Smooth muscle cell (in vitro differentiated cells): Measurements from ENCODE around the gene RAD51B. TPM values are rescaled to one million over a fixed set of nuclear protein-coding genes. Genes with fewer than 3 reads are reported as not detected.

Source experiments
- DNase-seq: peaks from one replicate; lab custom pipeline; 2025; ENCODE audit not compliant: unreplicated experiment; lab: John Stamatoyannopoulos, UW
- H2AFZ ChIP-seq: fragments of 200-600 bp; sonication (generic); 2 replicates; pipeline ENCODE4 v1.6.0; 2016; ENCODE audit warnings: antibody characterized with exemption, low read depth, mild to moderate bottlenecking
- H3F3A ChIP-seq: fragments of 200-600 bp; sonication (generic); 2 replicates; pipeline ENCODE4 v1.6.0; 2017; ENCODE audit warnings: antibody characterized with exemption, low read depth
- H3K27ac ChIP-seq: fragments of 200-600 bp; sonication (generic); 2 replicates; pipeline ENCODE4 v1.5.1; 2016; ENCODE audit warnings: low read depth, mild to moderate bottlenecking
- H3K27me3 ChIP-seq: fragments of 200-600 bp; sonication (generic); 2 replicates; pipeline ENCODE4 v1.6.1; 2016; ENCODE audit warnings: low read depth, mild to moderate bottlenecking
- H3K36me3 ChIP-seq: fragments of 200-600 bp; sonication (generic); 2 replicates; pipeline ENCODE4 v1.5.1; 2016; ENCODE audit warnings: low read depth
- H3K4me1 ChIP-seq: fragments of 200-600 bp; sonication (generic); 2 replicates; pipeline ENCODE4 v1.5.1; 2016; ENCODE audit warnings: low read depth
- H3K4me2 ChIP-seq: fragments of 200-600 bp; sonication (generic); 2 replicates; pipeline ENCODE4 v1.6.0; 2016; ENCODE audit warnings: mild to moderate bottlenecking
- H3K4me3 ChIP-seq: fragments of 200-600 bp; sonication (generic); 2 replicates; pipeline ENCODE4 v1.5.1; 2016; ENCODE audit warnings: mild to moderate bottlenecking
- H3K79me2 ChIP-seq: fragments of 200-600 bp; sonication (generic); 2 replicates; pipeline ENCODE4 v1.6.0; 2016; ENCODE audit warnings: low read depth, mild to moderate bottlenecking
- H3K9ac ChIP-seq: fragments of 200-600 bp; sonication (generic); 2 replicates; pipeline ENCODE4 v1.6.0; 2016; ENCODE audit warnings: low read depth
- H3K9me3 ChIP-seq: fragments of 200-600 bp; sonication (generic); replicated peaks from 2 replicates; pipeline ENCODE4 v1.5.1; 2016; ENCODE audit warnings: low read depth
- H4K20me1 ChIP-seq: fragments of 200-600 bp; sonication (generic); 2 replicates; pipeline ENCODE4 v1.6.0; 2016; ENCODE audit warnings: low read depth
- WGBS: methylation state at CpG from one replicate; pipeline ENCODE4 v1.1.7; 2016; ENCODE audit warnings: low lambda C conversion rate; 5-methylcytosine and 5-hydroxymethylcytosine counted together
- polyA plus RNA-seq: library from polyadenylated mRNA; unstranded; fragments of >200 nt; fragmentation: Nextera tagmentation; extraction: Ambion mirVana; gene quantifications from 2 replicates; pipeline ENCODE4 v1.2.1, GENCODE V29; 2016
- total RNA-seq: library from RNA; depleted of rRNA; stranded (reverse); fragments of >200 nt; gene quantifications from 2 replicates; pipeline ENCODE4 v1.2.3, GENCODE V29; 2014
- TF ChIP-seq, protein P1 (sequence below): fragments of 200-600 bp; sonication (generic); IDR thresholded peaks from 2 replicates; pipeline ENCODE4 v1.5.1; 2017; ENCODE audit warnings: borderline replicate concordance, mild to moderate bottlenecking, antibody characterized with exemption; ENCODE audit not compliant: insufficient read depth, poor library complexity, severe bottlenecking

RAD51B gene
- total and polyA plus RNA-seq, 2 experiments from 2014 or later: 4.6 to 5.3 TPM

DNA sequence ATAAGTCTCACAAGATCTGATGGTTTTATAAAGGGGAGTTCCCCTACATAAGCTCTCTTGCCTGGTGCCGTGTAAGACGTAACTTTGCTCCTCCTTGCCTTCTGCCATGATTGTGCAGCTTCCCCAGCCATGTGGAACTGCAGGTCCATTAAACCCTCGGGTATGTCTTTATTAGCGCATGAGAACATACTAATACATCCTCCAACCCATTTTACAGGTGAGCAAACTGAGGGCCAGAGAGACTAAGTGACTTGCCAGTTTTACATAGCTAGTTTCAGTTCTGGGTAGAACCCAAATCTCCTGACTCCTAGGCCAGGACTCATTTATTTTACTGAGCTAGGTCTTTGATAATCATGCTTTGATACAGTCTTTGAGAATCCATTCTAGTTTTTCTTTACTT is 406.9 kb downstream of the RAD51B start:
- peaks cover 5% of the 10 kb centered on the region for H3F3A ChIP-seq
- no peak for DNase-seq
- H3K9me3 ChIP-seq: no peaks in the 10 kb centered on the region
- H3K27ac ChIP-seq: no peak overlapping the region
- H3K36me3 ChIP-seq: no peaks in the 10 kb centered on the region
- 96% methylated on average over 4 of the region's 4 CpGs for WGBS
- TF ChIP-seq, protein P1, sequence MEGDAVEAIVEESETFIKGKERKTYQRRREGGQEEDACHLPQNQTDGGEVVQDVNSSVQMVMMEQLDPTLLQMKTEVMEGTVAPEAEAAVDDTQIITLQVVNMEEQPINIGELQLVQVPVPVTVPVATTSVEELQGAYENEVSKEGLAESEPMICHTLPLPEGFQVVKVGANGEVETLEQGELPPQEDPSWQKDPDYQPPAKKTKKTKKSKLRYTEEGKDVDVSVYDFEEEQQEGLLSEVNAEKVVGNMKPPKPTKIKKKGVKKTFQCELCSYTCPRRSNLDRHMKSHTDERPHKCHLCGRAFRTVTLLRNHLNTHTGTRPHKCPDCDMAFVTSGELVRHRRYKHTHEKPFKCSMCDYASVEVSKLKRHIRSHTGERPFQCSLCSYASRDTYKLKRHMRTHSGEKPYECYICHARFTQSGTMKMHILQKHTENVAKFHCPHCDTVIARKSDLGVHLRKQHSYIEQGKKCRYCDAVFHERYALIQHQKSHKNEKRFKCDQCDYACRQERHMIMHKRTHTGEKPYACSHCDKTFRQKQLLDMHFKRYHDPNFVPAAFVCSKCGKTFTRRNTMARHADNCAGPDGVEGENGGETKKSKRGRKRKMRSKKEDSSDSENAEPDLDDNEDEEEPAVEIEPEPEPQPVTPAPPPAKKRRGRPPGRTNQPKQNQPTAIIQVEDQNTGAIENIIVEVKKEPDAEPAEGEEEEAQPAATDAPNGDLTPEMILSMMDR: no peak
- no peak overlapping the region for H3K9ac ChIP-seq
- no peak overlapping the region for H2AFZ ChIP-seq
- no peaks in the 10 kb centered on the region for H3K79me2 ChIP-seq
- peaks cover 18% of the 10 kb centered on the region for H3K4me1 ChIP-seq
- H3K4me2 ChIP-seq: no peak overlapping the region
- H3K27me3 ChIP-seq: no peaks in the 10 kb centered on the region
- no peak overlapping the region for H3K4me3 ChIP-seq
- H4K20me1 ChIP-seq: no peaks in the 10 kb centered on the region

DNA sequence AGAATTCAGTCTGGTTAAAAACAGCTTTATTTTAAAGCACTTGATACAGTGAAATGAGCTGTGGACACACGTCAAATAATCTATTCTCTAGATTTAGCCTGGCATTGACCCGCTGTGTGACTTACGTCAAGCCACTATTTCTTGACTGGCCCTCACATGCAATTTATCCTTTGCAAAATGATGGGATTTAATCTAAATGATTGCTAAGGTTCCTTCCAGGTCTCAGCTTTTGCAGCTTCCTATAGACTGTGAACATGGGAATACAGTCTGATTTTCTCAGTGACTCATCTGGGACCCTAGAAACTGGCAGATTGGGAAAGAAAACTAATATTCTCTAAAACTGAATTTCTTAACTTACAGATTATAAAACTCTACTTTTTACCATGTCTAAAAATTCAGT is 409.1 kb downstream of the RAD51B start:
- no peaks in the 10 kb centered on the region for H3K9me3 ChIP-seq
- DNase-seq: no peak
- H3K79me2 ChIP-seq: no peaks in the 10 kb centered on the region
- TF ChIP-seq, protein P1: no peak
- H3F3A ChIP-seq: peaks cover 17% of the 10 kb centered on the region
- WGBS: 87% methylated on average over 3 of the region's 3 CpGs
- H3K4me1 ChIP-seq: peaks cover 32% of the 10 kb centered on the region
- no peak overlapping the region for H3K9ac ChIP-seq
- no peak overlapping the region for H2AFZ ChIP-seq
- H3K36me3 ChIP-seq: no peaks in the 10 kb centered on the region
- no peaks in the 10 kb centered on the region for H3K27me3 ChIP-seq
- no peak overlapping the region for H3K27ac ChIP-seq
- no peaks in the 10 kb centered on the region for H4K20me1 ChIP-seq
- H3K4me2 ChIP-seq: no peak overlapping the region
- H3K4me3 ChIP-seq: no peak overlapping the region

DNA sequence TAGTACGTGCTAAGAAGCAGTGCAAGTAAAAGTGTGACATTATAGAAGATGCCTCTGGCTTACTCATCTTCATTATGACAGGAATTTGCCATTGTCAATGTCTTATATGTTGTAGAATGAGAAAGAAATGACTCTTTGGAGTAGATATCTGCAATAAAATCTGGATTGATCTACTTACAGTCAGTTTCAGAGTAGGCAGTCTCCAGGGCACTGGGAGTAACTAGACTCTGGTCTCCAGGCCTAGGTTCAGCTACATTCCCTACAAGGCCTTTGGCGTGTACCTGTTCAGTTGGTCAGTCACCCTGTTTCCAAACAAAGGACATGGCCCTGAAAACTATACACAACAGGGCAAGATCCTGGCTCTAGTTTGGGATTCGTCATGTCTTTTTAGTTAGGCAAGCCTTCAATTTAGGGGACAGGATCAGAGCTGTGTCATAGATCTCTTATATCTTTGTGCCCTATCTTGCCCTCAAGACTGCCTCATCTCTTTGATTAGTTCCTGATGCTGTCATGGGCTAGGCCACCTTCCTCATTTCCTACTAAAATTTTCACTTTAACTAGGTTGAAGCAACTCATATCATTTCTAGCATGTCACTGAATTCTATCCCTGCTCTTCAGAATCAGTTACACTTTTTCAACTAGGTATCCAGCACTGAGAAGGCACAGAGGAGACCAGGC is 410.0 kb downstream of the RAD51B start:
- no peaks in the 10 kb centered on the region for H4K20me1 ChIP-seq
- H3K36me3 ChIP-seq: no peaks in the 10 kb centered on the region
- peak overlapping the region; percentile 97 for H3K27ac ChIP-seq
- TF ChIP-seq, protein P1: no peak
- no peak for DNase-seq
- H3K4me3 ChIP-seq: no peak overlapping the region
- no peak overlapping the region for H2AFZ ChIP-seq
- no peaks in the 10 kb centered on the region for H3K27me3 ChIP-seq
- no peak overlapping the region for H3K9ac ChIP-seq
- H3K79me2 ChIP-seq: no peaks in the 10 kb centered on the region
- no peaks in the 10 kb centered on the region for H3K9me3 ChIP-seq
- no peak overlapping the region for H3K4me2 ChIP-seq
- WGBS: 95% methylated on average over 3 of the region's 3 CpGs
- peaks cover 26% of the 10 kb centered on the region for H3F3A ChIP-seq
- H3K4me1 ChIP-seq: peaks cover 31% of the 10 kb centered on the region
